GM19238 (cell line): ENCODE results near the gene RBCK1.
A peak's percentile ranks its signal among the peaks of the same experiment; 100 is the strongest.
"Not testable (repeated sequence)": the region's sequence is repeated elsewhere in the genome, so short reads cannot be mapped to it uniquely, and the experiment has no call there.

Experiments used
- DNase-seq: peaks from one replicate; pipeline ENCODE4 v3.0.0; 2011; ENCODE audit warnings: low spot score; ENCODE audit not compliant: insufficient read length

RBCK1 gene

DNA sequence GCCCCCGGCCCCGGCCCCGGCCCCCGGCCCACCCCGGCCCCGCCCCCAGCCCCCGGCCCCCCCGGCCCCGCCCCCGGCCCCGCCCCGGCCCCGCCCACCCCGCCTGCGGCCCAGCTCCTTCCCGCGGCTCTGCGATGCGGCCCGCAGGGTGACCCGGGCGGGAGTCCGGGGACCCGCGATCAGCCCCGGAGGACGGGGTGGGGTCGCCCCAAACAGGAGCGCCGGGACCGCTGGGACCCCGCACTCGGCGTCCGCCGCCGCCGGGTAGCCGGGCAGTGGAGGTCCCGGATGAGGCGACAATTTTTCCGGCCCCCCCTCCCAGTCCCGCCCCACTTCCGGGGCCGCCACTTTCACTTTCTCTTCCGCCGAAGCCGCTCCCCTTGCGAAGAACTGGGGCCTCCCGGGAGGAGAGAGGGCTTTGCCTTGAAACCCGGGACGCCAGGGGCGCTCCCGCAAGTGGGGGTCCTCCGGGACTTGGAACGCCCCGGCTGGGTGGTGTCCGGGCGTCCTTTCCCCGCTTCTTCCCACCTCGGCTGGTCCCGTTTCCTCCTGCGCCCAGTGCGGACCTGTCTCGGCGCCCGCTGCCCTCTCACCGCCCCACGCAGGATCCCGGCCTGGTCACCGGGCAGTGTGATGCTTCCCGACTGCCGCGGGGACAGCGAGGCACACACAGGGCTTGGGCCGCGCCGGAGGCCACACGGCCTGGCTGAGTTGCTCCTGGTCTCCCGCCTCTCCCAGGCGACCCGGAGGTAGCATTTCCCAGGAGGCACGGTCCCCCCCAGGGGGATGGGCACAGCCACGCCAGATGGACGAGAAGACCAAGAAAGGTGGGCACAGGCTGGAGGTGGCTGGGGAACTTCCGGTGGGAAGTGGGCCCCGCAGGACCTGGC, at the start of gene RBCK1:
RBCK1 (plus strand) TSS at position 347 of the 890 bp plus-strand sequence; CDS start at position 806, 459 bp downstream.
- DNase-seq, result peak; percentile 98

DNA sequence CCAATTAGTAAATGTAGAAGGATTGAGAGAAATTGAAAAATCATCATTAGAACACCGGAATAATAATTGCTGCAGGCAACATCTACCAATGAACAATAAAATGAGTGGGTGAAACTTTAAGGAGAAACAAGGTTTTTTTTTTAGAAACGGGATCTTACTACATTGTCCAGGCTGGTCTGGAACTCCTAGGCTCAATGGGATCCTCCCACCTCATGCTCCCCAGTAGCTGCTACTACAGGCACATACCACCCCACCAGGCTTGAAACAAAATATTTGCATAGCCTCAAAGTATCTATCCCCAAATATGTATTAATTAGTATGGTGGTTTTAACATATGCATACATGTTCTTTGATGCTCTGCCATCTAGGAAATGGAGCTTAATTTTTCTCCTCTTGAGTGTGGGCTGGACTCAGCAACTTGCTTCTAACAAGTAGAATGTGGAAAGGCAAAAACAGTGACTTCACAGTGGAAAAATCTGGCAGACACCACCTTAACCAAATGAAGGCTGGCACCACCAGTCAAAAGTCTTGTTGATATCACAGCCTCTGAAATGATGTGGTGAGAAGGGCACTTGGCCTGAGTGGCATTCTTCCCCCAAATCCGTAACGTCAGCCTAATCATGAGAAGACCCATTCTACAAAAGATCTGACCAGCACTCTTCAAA, 49.1 kb upstream of the RBCK1 start:
- DNase-seq, result no peak

DNA sequence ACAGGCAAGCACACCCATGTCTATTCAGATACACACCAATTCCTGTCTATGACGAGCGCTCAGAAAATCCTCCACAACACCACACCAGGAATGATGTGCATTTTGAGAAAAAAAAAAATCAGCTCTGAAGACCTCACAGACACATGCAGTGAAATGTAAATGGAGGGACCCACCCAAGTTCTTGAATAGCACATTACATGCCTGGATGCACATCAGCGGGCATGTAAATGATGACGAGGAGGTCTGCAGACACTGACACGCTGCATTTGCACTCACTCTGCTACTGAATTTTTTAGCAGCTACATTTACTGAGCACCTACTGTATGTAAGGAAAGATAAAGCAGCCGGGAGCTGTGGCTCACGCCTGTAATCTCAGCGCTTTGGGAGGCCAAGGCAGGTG, 46.5 kb upstream of the RBCK1 start:
- no peak for DNase-seq

DNA sequence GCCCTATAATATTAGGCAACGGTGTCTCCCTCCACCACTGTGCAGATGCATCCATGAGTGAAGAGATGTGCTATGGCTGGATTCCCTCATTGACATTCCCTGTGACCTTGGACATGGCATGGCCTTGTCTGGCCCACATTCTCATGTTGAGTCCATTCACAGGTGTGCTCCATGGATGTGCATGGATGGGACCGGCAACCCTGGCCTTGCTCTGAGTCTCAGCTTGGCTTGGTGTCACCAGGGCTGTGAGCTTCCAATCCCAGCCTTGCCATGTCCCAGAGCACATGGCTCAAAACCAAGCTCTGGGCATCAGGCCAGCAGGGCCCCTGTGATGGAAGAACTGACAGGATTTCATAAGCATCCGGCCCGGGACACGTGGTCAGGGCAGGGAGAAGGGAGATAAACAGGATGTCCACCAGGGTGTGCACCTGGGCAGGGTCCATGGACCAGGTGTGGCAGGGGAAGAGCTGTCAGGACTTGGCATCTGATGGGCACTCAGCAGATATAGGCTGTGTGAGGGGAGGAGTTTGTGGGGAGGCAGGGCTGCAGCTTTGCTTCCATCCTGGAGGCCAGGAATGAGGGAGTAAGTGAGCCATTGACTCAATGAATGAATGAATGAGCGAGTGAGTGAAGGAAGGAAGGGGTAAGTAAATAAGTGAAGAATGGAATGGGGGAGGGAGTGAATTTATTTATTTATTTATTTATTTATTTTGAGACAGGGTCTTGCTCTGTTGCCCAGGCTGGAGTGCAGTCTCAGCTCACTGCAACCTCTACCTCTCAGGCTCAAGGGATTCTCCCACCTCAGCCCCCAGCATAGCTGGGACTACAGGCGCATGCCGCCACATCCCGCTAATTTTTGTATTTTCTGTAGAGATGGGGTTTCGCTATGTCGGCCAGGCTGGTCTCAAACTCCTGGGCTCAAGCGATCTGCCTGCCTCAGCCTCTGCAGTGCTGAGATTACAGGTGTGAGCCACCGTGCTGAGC, 45.5 kb upstream of the RBCK1 start:
- no peak for DNase-seq

DNA sequence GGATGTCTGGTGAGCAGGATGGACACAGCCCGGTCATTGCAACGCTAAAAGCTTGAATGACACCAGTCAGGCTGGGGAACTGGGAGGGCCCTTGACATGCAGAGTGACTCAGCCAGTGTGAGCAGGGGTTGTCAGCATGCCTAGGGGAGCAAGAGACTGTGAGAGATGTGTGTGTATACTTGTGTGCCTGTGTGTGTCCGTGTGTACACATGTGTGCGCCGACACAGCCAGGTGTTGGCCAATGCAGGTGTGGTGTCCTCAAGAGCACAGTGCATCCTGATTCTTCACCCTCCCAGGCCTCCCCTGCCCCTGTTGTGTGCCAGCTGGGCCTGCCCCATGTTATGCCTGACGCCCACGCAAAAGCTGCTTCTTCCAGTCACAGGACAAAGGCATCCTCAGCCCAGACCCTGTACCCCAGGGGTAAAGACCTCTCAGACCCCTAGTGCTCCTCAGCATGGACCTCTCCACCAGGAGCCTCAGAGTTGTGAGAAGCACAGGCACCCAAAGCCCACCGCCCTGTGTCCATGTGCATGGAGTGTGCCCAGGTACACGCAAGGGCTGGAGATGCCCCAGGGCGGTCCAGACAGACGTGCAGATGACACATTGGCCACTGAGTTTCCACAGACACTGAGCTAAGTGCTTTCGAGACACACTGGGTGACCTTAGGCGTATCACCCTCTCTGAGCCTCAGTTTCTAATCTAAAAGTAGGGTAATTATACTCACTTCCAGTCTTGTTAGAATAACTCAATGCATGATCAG, 44.6 kb upstream of the RBCK1 start:
- DNase-seq, result no peak

DNA sequence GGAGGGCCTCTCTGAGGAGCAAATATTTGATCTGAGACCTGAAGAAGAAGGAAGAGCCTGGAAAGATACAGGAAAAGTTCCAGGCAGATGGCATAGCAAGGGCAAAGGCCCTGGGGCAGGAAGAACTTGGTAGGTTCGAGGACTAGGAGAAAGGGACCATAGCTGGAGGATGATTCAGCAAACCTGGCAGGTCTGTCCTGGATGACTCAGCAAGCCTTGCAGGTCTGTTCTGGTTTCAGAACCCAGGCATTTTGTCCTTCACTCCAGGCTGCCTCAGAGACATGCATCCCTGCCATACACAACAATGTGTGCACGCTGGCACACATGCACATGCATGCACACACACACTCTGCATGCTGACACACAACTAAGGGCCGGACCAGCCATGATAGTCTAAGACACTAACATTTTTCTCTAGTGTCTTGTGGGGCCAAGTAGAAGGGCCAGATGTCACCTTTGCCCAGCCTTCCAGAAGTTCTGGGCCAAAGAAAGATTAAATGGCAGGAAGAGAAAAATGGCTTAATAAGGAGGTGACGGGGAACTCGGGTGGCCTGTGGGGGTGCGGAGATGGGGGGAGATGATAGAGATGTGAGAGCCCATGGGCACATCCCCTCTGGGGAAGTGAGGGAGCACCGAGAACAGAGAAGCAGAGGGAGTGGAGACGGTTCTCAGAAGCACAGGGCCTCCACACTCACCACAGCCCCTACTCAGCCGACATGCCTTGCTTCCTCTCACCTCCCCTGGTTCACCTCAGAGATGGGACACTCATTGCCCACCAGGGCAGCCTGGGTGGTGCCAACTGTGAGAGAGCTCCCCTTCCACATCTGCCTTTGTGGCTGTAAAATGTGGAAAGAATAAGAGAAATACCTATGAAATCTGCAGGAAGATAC, 42.9 kb upstream of the RBCK1 start:
- DNase-seq, result no peak

DNA sequence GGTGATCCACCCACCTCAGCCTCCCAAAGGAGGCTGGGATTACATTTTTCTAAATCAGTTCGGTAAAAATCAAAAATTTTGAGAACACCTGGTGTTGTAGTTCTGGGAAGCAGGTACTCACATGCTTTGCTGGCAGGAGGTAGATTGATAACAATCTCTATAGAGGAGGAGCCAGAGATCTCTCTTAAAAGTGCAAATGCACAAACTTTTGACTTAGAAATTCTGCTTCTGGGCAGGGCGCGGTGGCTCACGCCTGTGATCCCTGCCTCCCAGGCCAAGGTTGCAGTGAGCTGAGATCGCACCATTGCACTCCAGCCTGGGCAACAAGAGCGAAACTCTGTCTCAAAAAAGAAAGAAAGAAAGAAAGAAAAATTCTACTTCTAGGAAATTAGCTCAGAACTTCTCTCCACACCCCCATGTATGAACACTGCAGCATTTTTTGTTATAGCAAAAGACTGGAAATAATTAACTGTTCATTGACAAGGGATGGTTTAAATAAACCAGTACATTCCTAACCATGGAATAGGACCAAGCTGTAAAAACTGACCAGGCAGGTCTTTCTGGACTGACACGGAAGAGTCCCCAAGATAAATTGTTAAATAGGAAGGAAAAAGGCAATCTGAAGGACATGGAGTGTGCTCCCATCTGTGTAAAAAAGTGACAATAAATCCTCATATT, 41.9 kb upstream of the RBCK1 start:
- DNase-seq, result no peak

DNA sequence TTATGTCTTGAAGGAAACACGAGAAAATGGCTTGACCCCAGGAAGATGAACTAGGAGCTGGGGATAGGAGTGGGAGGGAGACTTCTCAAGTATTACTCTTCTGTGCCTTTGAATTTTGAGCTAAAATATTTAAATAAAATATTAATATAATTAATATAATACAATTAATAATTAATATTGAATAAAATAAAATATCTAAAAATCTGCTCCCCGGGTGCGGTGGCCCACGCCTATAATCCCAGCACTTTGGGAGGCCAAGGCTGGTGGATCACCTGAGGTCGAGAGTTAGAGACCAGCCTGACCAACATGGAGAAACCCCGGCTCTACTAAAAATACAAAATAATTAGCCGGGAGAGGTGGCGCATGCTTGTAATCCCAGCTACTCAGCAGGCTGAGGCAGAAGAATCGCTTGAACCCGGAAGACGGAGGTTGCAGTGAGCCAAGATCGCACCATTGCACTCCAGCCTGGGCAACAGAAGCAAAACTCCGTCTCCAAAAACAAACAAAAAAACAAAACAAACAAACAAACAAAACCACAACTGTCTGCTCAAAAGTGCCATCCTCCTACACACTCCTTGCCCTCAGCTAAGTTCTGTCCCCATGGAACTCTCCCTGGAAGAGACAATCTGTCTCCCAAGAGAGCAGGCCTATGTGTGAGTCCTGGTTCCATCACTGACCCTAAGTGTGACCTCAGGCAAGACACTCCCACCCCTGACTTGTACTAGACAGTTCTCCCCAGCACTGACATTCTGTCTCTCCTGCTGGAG, 41.2 kb upstream of the RBCK1 start:
- no peak for DNase-seq

DNA sequence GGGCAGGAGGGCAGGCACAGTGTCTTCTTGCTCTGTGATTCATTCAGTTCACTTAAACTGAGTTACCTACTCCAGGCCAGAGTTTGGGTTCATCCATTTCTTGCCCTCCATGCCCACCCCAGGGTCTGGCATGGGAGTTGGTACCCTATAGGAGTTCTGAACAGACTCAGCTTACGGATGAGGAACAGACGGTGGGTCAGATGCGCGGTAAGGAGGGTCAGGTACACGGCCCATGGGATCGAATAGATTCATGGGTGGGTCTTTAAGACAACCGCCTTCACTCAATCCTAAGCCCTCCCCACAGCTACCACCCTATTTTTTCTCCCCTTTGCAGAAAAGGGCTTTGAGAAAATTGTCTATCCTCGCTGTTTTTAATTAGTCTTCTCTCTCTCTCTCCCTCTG, 40.6 kb upstream of the RBCK1 start:
- DNase-seq, result no peak

DNA sequence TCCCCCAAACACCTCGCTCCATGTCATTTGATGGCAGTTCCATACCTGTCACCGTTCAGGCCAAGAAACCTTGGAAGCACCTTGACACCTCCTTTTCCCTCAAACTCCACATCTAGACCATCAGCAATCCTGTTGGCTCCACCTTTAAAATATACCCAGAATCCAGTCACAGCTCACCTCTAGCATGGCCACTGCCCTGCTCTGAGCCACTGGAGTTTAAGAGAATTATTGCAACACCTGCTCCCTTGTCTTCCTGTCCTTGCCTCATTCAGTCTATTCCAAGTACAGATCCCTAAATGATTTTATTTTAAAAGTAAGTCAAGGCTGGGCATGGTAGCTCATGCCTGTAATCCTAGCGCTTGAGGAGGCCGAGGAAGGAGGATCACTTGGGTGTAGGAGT, 39.2 kb upstream of the RBCK1 start:
- no peak for DNase-seq

DNA sequence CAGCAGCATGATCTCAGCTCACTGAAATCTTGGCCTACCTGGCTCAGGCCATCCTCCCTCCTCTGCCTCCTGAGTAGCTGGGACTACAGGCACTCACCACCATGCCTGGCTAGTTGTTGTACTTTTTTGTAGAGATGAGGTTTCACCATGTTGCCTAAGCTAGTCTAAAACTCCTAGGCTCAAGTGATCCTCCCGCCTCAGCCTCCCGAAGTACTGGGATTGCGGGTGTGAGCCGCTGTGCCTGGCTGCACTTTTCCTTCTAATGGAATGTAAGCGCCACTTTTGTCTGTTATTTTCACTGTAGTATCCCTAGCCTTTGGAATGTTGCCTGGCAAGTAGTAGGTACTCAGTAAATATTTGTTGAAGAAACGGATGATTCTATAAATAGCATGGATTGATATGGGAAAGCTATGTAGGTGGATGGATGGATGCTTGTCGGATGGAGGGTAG, 37.9 kb upstream of the RBCK1 start:
- no peak for DNase-seq

DNA sequence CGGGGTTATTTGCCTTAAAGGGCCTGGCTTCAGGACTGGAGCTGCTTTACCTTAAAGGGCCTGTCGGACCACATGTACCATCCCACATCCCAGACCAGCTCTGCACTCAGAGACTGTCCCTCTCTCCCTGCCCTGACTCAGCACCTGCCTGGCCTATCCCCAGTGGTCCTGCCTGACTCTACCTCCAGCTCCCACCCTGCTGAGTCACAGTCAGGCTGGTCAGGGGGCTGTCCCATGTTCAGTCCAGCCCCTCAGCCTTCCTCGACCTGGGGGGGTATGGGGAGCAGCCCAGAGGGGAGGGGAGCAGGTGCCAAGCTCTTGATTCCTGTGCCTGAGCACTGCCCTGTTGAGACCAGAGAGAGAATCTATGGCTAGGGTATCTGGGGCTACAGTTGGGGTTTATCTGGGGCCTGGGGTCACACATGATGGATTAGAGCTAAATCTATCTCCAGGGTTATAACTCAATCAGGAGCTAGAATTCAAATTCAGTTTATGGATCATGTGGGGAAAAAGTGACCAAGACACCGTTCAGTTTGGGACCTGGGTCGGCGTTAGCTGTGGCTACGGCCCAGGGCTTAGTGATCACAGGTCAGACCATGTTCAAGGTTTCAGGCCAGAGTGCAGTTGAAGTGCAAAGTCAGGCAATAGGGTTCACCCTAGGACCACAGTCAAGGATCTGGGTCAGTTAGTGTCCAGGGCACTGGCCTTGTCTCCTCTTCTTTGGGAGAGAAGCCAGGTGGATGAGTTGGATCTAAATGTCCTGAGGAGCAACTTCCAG, 36.9 kb upstream of the RBCK1 start:
- no peak for DNase-seq

DNA sequence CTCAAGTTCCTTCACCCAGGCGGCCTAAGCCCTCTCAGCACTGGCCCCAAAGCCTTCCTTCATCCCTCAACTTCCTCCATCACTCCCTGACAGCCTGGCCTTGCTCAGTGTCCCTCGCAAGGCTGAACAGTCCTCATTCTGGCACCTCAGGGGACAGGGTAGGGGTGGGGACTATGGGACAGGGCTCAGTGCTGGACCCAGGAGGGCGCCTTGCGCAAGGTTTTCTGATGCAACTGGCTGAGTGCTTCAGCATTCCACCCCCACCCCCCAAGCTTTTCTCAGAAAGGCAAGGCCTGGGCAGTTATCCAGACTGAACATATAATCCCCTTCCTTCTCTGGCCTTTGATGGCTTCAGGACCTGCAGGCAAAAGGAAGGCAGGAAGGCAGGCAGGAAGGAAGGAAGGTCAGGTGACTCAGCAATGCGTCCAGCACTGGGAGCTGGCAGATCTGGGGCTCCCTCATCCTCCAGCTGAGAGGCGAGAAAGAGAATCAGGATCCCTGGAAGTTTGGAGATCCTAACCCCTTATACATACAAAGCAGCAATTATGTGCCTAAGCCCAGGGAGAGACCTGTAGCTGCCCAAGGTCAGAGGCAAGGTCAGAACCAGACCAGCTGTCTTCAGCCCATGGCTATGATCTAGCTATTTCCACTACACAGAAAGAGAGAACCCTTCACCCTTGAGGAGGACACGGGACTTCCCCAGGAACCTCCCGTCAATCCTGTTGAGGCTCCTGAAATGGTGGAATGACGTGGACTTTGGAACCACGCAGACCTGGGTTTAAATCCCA, 36.1 kb upstream of the RBCK1 start:
- DNase-seq, result no peak

DNA sequence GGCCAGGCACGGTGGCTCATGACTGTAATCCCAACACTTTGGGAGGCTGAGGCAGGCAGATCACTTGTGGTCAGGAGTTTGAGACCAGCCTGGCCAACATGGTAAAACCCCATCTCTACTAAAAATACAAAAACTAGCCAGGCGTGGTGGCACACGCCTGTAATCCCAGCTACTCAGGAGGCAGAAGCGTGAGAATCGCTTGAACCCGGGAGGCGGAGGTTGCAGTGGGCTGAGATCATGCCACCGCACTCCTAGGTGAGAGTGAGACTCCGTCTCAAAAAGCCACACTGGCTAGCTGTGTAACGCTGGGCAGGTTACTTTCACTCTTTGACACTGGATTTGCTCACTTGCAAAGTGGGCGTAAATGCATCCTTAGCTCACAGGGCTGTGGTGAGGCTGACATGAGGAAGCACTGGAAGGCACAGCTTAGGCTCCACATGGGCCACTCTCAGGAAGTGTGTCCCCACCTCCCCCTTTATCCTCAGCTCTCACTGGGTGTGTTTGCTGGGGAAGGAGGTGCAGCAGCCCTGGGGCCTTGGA, 35.5 kb upstream of the RBCK1 start:
- DNase-seq, result not testable (repeated sequence)

DNA sequence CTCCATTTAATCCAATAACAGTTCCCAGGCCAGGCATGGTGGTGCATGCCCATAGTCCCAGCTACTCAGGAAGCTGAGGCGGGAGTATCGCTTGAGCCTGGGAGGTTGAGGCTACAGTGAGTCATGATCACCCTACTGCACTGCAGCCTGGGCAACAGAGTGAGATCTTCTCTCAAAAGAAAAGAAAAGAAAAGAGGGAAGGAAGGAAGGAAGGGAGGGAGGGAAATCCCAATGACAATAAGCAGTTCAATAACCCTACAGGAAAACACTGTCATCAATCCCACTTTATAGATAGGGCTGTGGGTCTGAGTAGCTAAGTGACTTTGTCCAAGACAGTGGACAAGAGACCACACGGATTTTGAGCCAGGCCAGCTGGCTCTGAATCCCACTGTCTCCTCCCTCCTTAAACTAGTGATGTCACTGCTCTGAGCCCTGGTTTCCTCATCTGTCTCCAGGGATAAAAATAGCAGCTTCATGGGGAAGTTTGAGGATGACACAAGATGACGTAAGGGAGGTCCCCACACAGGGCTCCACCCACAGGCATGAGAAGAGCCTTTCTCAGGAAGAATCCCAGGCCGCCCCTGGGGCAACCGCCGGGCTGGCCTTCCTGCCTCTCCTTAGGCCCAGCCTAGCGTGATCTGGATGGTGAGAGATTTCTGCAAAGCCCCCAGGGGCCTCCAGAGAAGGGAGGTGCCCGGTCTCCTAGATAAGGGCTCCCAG, 34.8 kb upstream of the RBCK1 start:
- DNase-seq, result no peak
